ENCODE results near the gene MID2. TPM values are rescaled to one million over a fixed set of nuclear protein-coding genes. Genes with fewer than 3 reads are reported as not detected.
"Not testable (repeated sequence)": the region's sequence is repeated elsewhere in the genome, so short reads cannot be mapped to it uniquely, and the experiment has no call there.

MID2 gene
- total and polyA plus RNA-seq, 4 experiments from 2014 or later = 8.8 to 20.0 (median 15.0) TPM

- ChIA-PET POLR2A (ENCODE audit: partially characterized antibody) (no interaction called here), CTCF (ENCODE audit: partially characterized antibody) (no interaction called here)
- intact Hi-C loops (cut with micrococcal nuclease) = no loop called here
- no peaks in the 10 kb centered on the region for H3K36me3 ChIP-seq (ENCODE audit: insufficient read depth, low read length)
- H3K4me3 ChIP-seq (ENCODE audit: low read length in 2 of 2) = no peak overlapping the region
- Mint-ChIP-seq H3K27ac (no peak overlapping the region), H3K9me3 (peaks cover 0 to 6% (median 2%) of the 10 kb centered on the region in 8 donors), H3K27me3 (peaks cover 2 to 4% of the 10 kb centered on the region in 2 donors), H3K36me3 (no peaks in the 10 kb centered on the region), H3K4me1 (peaks cover 0 to 1% (median 0%) of the 10 kb centered on the region in 4 donors), H3K4me3 (no peak overlapping the region)
- DNase-seq = no peak
- H3K9me3 ChIP-seq (ENCODE audit: control insufficient read depth in 1 of 2, low read length in 2 of 2) = no peaks in the 10 kb centered on the region
- H3K27ac ChIP-seq (ENCODE audit: low read depth, low read length) = no peak overlapping the region
- H3K4me1 ChIP-seq (ENCODE audit: insufficient read depth, low read length) = no peaks in the 10 kb centered on the region
- H3K27me3 ChIP-seq (ENCODE audit: insufficient read depth, low read length) = no peaks in the 10 kb centered on the region
These were observed 20.5 kb upstream of the MID2 start for GRCh38 chrX:107805179-107805578.

- H3K27me3 Mint-ChIP-seq = peaks cover 6 to 14% of the 10 kb centered on the region in 2 donors
- H3K4me3 Mint-ChIP-seq; H3K27ac ChIP-seq (ENCODE audit: low read depth, low read length); H3K9me3 Mint-ChIP-seq; CTCF ChIA-PET (ENCODE audit: partially characterized antibody); H3K4me1 Mint-ChIP-seq; H3K36me3 ChIP-seq (ENCODE audit: insufficient read depth, low read length); POLR2A ChIA-PET (ENCODE audit: partially characterized antibody); H3K4me1 ChIP-seq (ENCODE audit: insufficient read depth, low read length); H3K36me3 Mint-ChIP-seq; H3K27me3 ChIP-seq (ENCODE audit: insufficient read depth, low read length); DNase-seq; H3K27ac Mint-ChIP-seq; H3K4me3 ChIP-seq (ENCODE audit: low read length in 2 of 2); intact Hi-C loops (cut with micrococcal nuclease); H3K9me3 ChIP-seq (ENCODE audit: control insufficient read depth in 1 of 2, low read length in 2 of 2): not testable (repeated sequence)
These were observed 15.6 kb upstream of the MID2 start for GRCh38 chrX:107810053-107810452.

DNA sequence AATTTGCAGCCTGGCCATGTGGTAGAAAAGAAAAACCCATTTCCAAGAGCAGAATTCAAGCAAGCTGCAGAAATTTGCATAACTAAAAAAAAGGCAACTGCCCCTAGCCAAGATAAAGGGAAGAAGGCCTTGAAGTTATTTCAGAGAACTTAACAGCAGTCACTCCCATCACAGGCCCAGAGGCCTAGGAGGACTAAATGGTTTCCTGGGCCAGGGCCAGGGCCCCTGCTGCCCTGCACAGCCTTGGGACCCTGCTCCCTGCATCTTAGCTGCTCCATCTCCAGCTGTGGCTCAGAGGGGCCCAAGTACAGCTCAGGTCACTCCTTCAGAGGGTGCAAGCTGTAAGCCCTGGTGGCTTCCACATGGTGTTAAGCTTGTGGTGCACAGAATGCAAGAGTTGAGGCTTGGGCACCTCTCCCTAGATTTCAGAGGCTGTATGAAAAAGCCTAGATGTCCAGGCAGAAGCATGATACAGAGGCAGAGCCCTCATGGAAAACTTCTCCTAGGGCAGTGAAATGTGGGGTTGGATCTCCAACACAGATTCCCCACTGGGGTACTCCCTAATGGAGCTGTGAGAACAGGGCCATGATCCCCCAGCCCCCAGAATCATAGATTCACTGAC lies 6.7 kb upstream of the MID2 start:
- Histone ChIP-seq H3K27ac (ENCODE audit: low read depth, low read length) (no peak overlapping the region), H3K4me1 (ENCODE audit: insufficient read depth, low read length) (no peaks in the 10 kb centered on the region), H3K9me3 (ENCODE audit: control insufficient read depth in 1 of 2, low read length in 2 of 2) (no peaks in the 10 kb centered on the region), H3K27me3 (ENCODE audit: insufficient read depth, low read length) (no peaks in the 10 kb centered on the region), H3K4me3 (ENCODE audit: low read length in 2 of 2) (no peak overlapping the region), H3K36me3 (ENCODE audit: insufficient read depth, low read length) (no peaks in the 10 kb centered on the region)
- H3K4me1 Mint-ChIP-seq = peaks cover 3 to 6% (median 5%) of the 10 kb centered on the region in 4 donors
- intact Hi-C loops (cut with micrococcal nuclease) = no loop called here
- DNase-seq = no peak
- H3K36me3 Mint-ChIP-seq = peaks cover 0 to 2% of the 10 kb centered on the region in 2 donors
- CTCF ChIA-PET (ENCODE audit: partially characterized antibody) = no interaction called here
- peaks cover 0 to 2% of the 10 kb centered on the region in 2 donors for H3K27me3 Mint-ChIP-seq
- POLR2A ChIA-PET (ENCODE audit: partially characterized antibody) = no interaction called here
- H3K9me3 Mint-ChIP-seq = peaks cover 0 to 7% (median 5%) of the 10 kb centered on the region in 8 donors
- H3K27ac Mint-ChIP-seq = no peak overlapping the region
- no peak overlapping the region for H3K4me3 Mint-ChIP-seq

DNA sequence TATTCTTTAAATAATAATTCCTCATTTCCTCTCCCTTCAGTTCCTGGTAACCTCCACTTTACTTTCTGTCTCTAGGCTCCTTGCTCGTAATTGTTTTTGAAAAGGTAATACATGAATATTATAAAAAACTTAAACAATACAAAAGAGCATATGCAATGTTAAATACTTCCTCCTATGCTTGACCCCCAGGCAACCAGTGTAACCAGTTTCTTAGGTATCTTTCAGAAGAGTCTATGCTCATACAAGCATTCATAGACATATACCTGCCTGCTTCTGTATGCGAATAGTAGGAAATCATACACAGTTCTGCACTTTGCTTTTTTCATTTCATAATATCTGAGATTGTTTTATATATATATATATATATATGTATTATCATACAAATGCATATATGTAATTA lies 2.6 kb upstream of the MID2 start:
- ChIA-PET CTCF (ENCODE audit: partially characterized antibody) (no interaction called here), POLR2A (ENCODE audit: partially characterized antibody) (no interaction called here)
- H3K4me1 Mint-ChIP-seq = peaks cover 19 to 34% (median 27%) of the 10 kb centered on the region in 4 donors
- Histone ChIP-seq H3K27ac (ENCODE audit: low read depth, low read length) (no peak overlapping the region), H3K36me3 (ENCODE audit: insufficient read depth, low read length) (no peaks in the 10 kb centered on the region), H3K27me3 (ENCODE audit: insufficient read depth, low read length) (no peaks in the 10 kb centered on the region), H3K9me3 (ENCODE audit: control insufficient read depth in 1 of 2, low read length in 2 of 2) (no peaks in the 10 kb centered on the region), H3K4me1 (ENCODE audit: insufficient read depth, low read length) (peaks cover 19% of the 10 kb centered on the region), H3K4me3 (ENCODE audit: low read length in 2 of 2) (no peak overlapping the region)
- no peak overlapping the region for H3K4me3 Mint-ChIP-seq
- H3K9me3 Mint-ChIP-seq = peaks cover 0 to 7% (median 5%) of the 10 kb centered on the region in 8 donors
- no peak overlapping the region for H3K27ac Mint-ChIP-seq
- peaks cover 0 to 3% of the 10 kb centered on the region in 2 donors for H3K36me3 Mint-ChIP-seq
- intact Hi-C loops (cut with micrococcal nuclease) = no loop called here
- DNase-seq = no peak
- H3K27me3 Mint-ChIP-seq = peaks cover 0 to 3% of the 10 kb centered on the region in 2 donors

DNA sequence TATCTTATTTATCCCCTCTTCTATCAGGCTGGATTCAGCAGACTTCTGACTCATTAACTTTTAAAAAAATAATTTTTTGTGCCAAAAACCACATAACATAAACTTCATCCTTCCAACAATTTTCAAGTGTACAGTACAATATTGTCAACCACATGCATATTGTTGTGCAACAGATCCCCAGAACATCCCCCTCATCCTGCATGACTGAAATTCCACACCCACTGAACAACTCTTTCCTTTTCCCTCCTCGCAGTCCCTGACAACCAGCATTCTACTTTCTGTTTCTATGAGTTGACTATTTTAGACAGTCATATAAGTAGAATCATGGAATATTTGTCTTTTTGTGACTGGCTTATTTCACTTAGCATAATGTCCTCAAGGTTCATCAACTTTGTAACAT lies 2.2 kb upstream of the MID2 start:
- Mint-ChIP-seq H3K4me3 (peak overlapping the region in 2 of 8 donors; percentile 10 to 40), H3K4me1 (peaks cover 20 to 35% (median 28%) of the 10 kb centered on the region in 4 donors), H3K36me3 (peaks cover 0 to 3% of the 10 kb centered on the region in 2 donors), H3K27me3 (peaks cover 0 to 3% of the 10 kb centered on the region in 2 donors), H3K27ac (peak overlapping the region in 2 of 7 donors; percentile 4 to 5), H3K9me3 (peaks cover 0 to 7% (median 5%) of the 10 kb centered on the region in 8 donors)
- H3K36me3 ChIP-seq (ENCODE audit: insufficient read depth, low read length) = no peaks in the 10 kb centered on the region
- H3K27ac ChIP-seq (ENCODE audit: low read depth, low read length) = no peak overlapping the region
- CTCF ChIA-PET (ENCODE audit: partially characterized antibody) = interaction anchor here (1.5 kb wide), 1 partner anchor 925 kb away, joined by 3 read pairs; no protein-coding TSS in a partner anchor
- POLR2A ChIA-PET (ENCODE audit: partially characterized antibody) = no interaction called here
- H3K4me3 ChIP-seq (ENCODE audit: low read length in 2 of 2) = no peak overlapping the region
- no peaks in the 10 kb centered on the region for H3K27me3 ChIP-seq (ENCODE audit: insufficient read depth, low read length)
- no peaks in the 10 kb centered on the region for H3K9me3 ChIP-seq (ENCODE audit: control insufficient read depth in 1 of 2, low read length in 2 of 2)
- intact Hi-C loops (cut with micrococcal nuclease) = no loop called here
- no peak for DNase-seq
- peaks cover 19% of the 10 kb centered on the region for H3K4me1 ChIP-seq (ENCODE audit: insufficient read depth, low read length)

DNA sequence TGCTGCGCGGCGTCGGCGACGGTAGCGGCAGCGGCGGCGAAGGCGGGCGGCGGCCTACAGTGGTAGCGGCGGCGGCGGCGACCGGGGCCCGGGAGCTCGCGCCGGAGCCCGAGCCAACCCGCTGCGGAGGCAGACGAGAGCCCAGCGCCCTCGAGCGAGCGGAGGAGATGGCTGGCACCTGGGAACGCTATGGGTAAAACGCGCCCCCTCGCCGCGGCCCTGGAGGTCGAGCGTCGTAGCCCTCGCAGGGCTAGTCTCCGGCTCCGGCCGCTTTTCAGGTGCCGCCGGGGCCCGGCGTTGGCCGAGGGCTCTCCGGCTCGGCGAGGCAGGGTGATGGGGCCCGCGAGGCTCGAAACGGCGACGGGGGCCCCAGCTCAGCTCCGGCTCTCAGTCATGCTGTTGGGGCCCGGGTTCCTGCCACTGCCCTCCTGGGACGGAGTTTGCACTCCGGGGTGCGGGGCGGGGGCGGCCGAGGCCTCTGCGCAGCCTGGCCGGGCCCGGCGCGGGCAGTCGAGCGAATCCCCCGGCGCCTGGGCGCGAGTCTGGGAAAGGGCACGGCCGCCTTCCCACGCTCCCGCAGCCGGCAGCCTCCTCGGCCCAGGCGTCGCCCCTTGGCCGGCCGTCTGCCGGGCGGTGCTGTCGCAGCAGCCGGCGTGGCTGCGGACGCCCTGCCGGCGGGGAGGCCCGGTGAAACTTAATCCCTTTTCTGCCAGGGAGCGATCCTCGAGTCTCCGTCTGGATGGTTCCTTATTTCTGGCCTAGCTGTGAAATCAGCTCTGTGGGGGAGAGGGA lies 768 bp downstream of the MID2 start:
- intact Hi-C loops (cut with micrococcal nuclease) = loop anchor here (5.0 kb wide), 2 partner anchors 49 to 109 kb away; partner anchors contain the start of genes NCBP2L and TSC22D3
- Histone ChIP-seq H3K27ac (ENCODE audit: low read depth, low read length) (peak overlapping the region; percentile 52), H3K4me3 (ENCODE audit: low read length in 2 of 2) (peak overlapping the region in 1 of 2 donors; percentile 49), H3K36me3 (ENCODE audit: insufficient read depth, low read length) (no peaks in the 10 kb centered on the region), H3K27me3 (ENCODE audit: insufficient read depth, low read length) (no peaks in the 10 kb centered on the region), H3K9me3 (ENCODE audit: control insufficient read depth in 1 of 2, low read length in 2 of 2) (no peaks in the 10 kb centered on the region), H3K4me1 (ENCODE audit: insufficient read depth, low read length) (peaks cover 19% of the 10 kb centered on the region)
- peak in 4 of 5 donors; percentile 20 to 48 (median 43) for DNase-seq
- peaks cover 0 to 1% of the 10 kb centered on the region in 2 donors for H3K27me3 Mint-ChIP-seq
- POLR2A ChIA-PET (ENCODE audit: partially characterized antibody) = interaction anchor here (0.9 to 1.9 kb wide), 10 partner anchors 11 to 265 kb away, joined by 3 to 13 read pairs (median 4); partner anchors contain the start of gene ATG4A
- H3K36me3 Mint-ChIP-seq = peaks cover 0 to 1% of the 10 kb centered on the region in 2 donors
- CTCF ChIA-PET (ENCODE audit: partially characterized antibody) = interaction anchor here (1.0 to 1.3 kb wide), 4 partner anchors 50 to 827 kb away, joined by 3 to 6 read pairs (median 4); no protein-coding TSS in a partner anchor
- H3K27ac Mint-ChIP-seq = peak overlapping the region; percentile 68 to 93 (median 84)
- H3K4me1 Mint-ChIP-seq = peaks cover 26 to 59% (median 35%) of the 10 kb centered on the region in 4 donors
- peak overlapping the region; percentile 75 to 95 (median 90) for H3K4me3 Mint-ChIP-seq
- no peaks in the 10 kb centered on the region for H3K9me3 Mint-ChIP-seq

Data from CD4-positive, alpha-beta memory T cell (primary cell).